ENCODE measurements around the gene SEC14L5.

- TF ChIP-seq CTCF (IDR thresholded peaks at IDR 0.05 in 2 of 3, conservative IDR thresholded peaks at IDR 0.05 in 1 of 3; ENCODE audit: control insufficient read depth in 2 of 3, extremely low read depth in 1 of 3, insufficient read depth in 1 of 3, low read depth in 3 of 3, low read length in 3 of 3) (no peak), RCOR1 (conservative IDR thresholded peaks at IDR 0.05; ENCODE audit: low read depth, low read length) (no peak), RAD21 (IDR thresholded peaks at IDR 0.05; ENCODE audit: insufficient read depth, low read depth, low read length) (no peak), JUND (IDR thresholded peaks at IDR 0.05; ENCODE audit: low read depth, low read length) (no peak), ZBTB40 (IDR thresholded peaks at IDR 0.05; ENCODE audit: borderline replicate concordance) (no peak), MEF2A (IDR thresholded peaks at IDR 0.05; ENCODE audit: insufficient read depth, low read depth, low read length) (no peak), POU2F2 (IDR thresholded peaks at IDR 0.05; ENCODE audit: borderline replicate concordance, low read depth, low read length) (no peak)
Measured at GRCh38 chr16:5003211-5003610, 45.1 kb downstream of the SEC14L5 start.

All from GM12878 (cell line).